Muscle of leg (tissue), 11 donors: Measurements from ENCODE around the gene OLFM2. TPM values are rescaled to one million over a fixed set of nuclear protein-coding genes. Genes with fewer than 3 reads are reported as not detected.
A peak's percentile ranks its signal among the peaks of the same experiment; 100 is the strongest.
"Not testable (repeated sequence)": the region's sequence is repeated elsewhere in the genome, so short reads cannot be mapped to it uniquely, and the experiment has no call there.

Source experiments
- DNase-seq: peaks from one replicate; pipeline ENCODE4 v3.0.0; 2013
- H3K27ac ChIP-seq: one replicate; pipeline ENCODE4 v1.5.1; 2013; ENCODE audit warnings: mild to moderate bottlenecking, low read length, control low read depth
- H3K27me3 ChIP-seq: one replicate; pipeline ENCODE4 v1.6.1; 2013; ENCODE audit warnings: low read length; ENCODE audit not compliant: control insufficient read depth, insufficient read depth
- H3K36me3 ChIP-seq: one replicate; pipeline ENCODE4 v1.6.1; 2013; ENCODE audit warnings: low read length; ENCODE audit not compliant: control insufficient read depth, insufficient read depth
- H3K4me1 ChIP-seq: one replicate; pipeline ENCODE4 v1.6.1; 2013; ENCODE audit warnings: low read length; ENCODE audit not compliant: control insufficient read depth, insufficient read depth
- H3K4me3 ChIP-seq: one replicate; pipeline ENCODE4 v1.5.1; 2013; ENCODE audit warnings: low read length, control low read depth
- H3K9me3 ChIP-seq: replicated peaks from 2 replicates; pipeline ENCODE4 v1.6.1; 2013; ENCODE audit warnings: low read depth, low read length; ENCODE audit not compliant: control insufficient read depth
- WGBS: methylation state at CpG from one replicate; pipeline ENCODE4 v1.1.5; 2013; ENCODE audit warnings: missing lambda C conversion rate; ENCODE audit not compliant: insufficient coverage; 5-methylcytosine and 5-hydroxymethylcytosine counted together
- polyA plus RNA-seq, 8 donors: library from polyadenylated mRNA; unstranded; fragments of 120-200 nt; gene quantifications; one replicate each; pipeline versions ENCODE4 v1.2.1 to v1.2.3, GENCODE V29; 2013; ENCODE audit warnings: inconsistent platforms in 1 of 8, low replicate concordance in 1 of 8; ENCODE audit not compliant: insufficient read length in 8 of 8, insufficient read depth in 1 of 8
- total RNA-seq: library from RNA; stranded (reverse); fragments of 120-200 nt; gene quantifications from one replicate; pipeline ENCODE4 v1.2.4, GENCODE V29; 2013

The OLFM2 gene
- total and polyA plus RNA-seq, 9 donors: 13.1 to 52.0 (median 31.0) TPM

- no peaks in the 10 kb centered on the region for H3K27me3 ChIP-seq
- H3K4me3 ChIP-seq: no peak overlapping the region
- no peak for DNase-seq
- H3K9me3 ChIP-seq: no peaks in the 10 kb centered on the region
- peaks cover 51% of the 10 kb centered on the region for H3K36me3 ChIP-seq
- no peak overlapping the region for H3K27ac ChIP-seq
- 54% methylated on average over 8 of the region's 19 CpGs for WGBS
- peaks cover 13% of the 10 kb centered on the region for H3K4me1 ChIP-seq
Measured at GRCh38 chr19:9850235-9850959, 85.9 kb downstream of the OLFM2 start.

GRCh38 chr19:9849791-9850190 lies 86.5 kb downstream of the OLFM2 start:
- H3K27ac ChIP-seq: no peak overlapping the region
- H3K9me3 ChIP-seq: no peaks in the 10 kb centered on the region
- WGBS: 72% methylated on average over 5 of the region's 7 CpGs
- H3K36me3 ChIP-seq: peaks cover 55% of the 10 kb centered on the region
- no peaks in the 10 kb centered on the region for H3K27me3 ChIP-seq
- H3K4me1 ChIP-seq: peaks cover 13% of the 10 kb centered on the region
- no peak for DNase-seq
- H3K4me3 ChIP-seq: no peak overlapping the region

GRCh38 chr19:9848762-9849161 lies 87.6 kb downstream of the OLFM2 start:
- peaks cover 63% of the 10 kb centered on the region for H3K36me3 ChIP-seq
- WGBS: 67% methylated on average over 13 of the region's 23 CpGs
- no peak overlapping the region for H3K4me3 ChIP-seq
- H3K4me1 ChIP-seq: peaks cover 13% of the 10 kb centered on the region
- DNase-seq: no peak
- H3K27me3 ChIP-seq: no peaks in the 10 kb centered on the region
- H3K27ac ChIP-seq: no peak overlapping the region
- H3K9me3 ChIP-seq: no peaks in the 10 kb centered on the region

- H3K36me3 ChIP-seq: peaks cover 69% of the 10 kb centered on the region
- H3K9me3 ChIP-seq: peaks cover 2% of the 10 kb centered on the region
- H3K27me3 ChIP-seq: no peaks in the 10 kb centered on the region
- H3K4me1 ChIP-seq: peaks cover 13% of the 10 kb centered on the region
- no peak overlapping the region for H3K4me3 ChIP-seq
- DNase-seq: no peak
- H3K27ac ChIP-seq: no peak overlapping the region
- 52% methylated on average over 4 of the region's 4 CpGs for WGBS
Measured at GRCh38 chr19:9848060-9848459, 88.3 kb downstream of the OLFM2 start.

- WGBS: 37% methylated on average over 9 of the region's 13 CpGs
- Histone ChIP-seq H3K27me3 (no peaks in the 10 kb centered on the region), H3K4me3 (no peak overlapping the region), H3K4me1 (peaks cover 13% of the 10 kb centered on the region), H3K27ac (no peak overlapping the region), H3K9me3 (peaks cover 2% of the 10 kb centered on the region), H3K36me3 (peaks cover 74% of the 10 kb centered on the region)
- peak; percentile 39 for DNase-seq
Measured at GRCh38 chr19:9847087-9847671, 89.1 kb downstream of the OLFM2 start.

GRCh38 chr19:9843626-9844273 lies 92.6 kb downstream of the OLFM2 start:
- not testable (repeated sequence) for H3K9me3 ChIP-seq, H3K27me3 ChIP-seq, H3K4me1 ChIP-seq, DNase-seq, H3K27ac ChIP-seq, H3K4me3 ChIP-seq
- peaks cover 87% of the 10 kb centered on the region for H3K36me3 ChIP-seq
- 92% methylated on average over 10 of the region's 12 CpGs for WGBS

- no peaks in the 10 kb centered on the region for H3K27me3 ChIP-seq
- 92% methylated on average over 3 of the region's 9 CpGs for WGBS
Measured at GRCh38 chr19:9842834-9843625, 93.3 kb downstream of the OLFM2 start.

GRCh38 chr19:9839415-9839814 lies 96.9 kb downstream of the OLFM2 start:
- Histone ChIP-seq H3K36me3 (peaks cover 70% of the 10 kb centered on the region), H3K27me3 (no peaks in the 10 kb centered on the region), H3K27ac (no peak overlapping the region), H3K9me3 (peaks cover 2% of the 10 kb centered on the region), H3K4me1 (peaks cover 13% of the 10 kb centered on the region), H3K4me3 (no peak overlapping the region)
- DNase-seq: no peak
- 60% methylated on average over 1 of the region's 1 CpG for WGBS

More at GRCh38 chr19:9842834-9843625, 93.3 kb downstream of the OLFM2 start:
- H3K36me3 ChIP-seq: peaks cover 87% of the 10 kb centered on the region
- no peak overlapping the region for H3K4me3 ChIP-seq
- peaks cover 3% of the 10 kb centered on the region for H3K4me1 ChIP-seq
- no peak for DNase-seq
- H3K9me3 ChIP-seq: peaks cover 2% of the 10 kb centered on the region
- no peak overlapping the region for H3K27ac ChIP-seq

- Histone ChIP-seq H3K9me3 (peaks cover under 1% of the 10 kb centered on the region), H3K27ac (no peak overlapping the region), H3K4me1 (peaks cover 13% of the 10 kb centered on the region), H3K4me3 (no peak overlapping the region), H3K36me3 (peaks cover 60% of the 10 kb centered on the region), H3K27me3 (no peaks in the 10 kb centered on the region)
- WGBS: 89% methylated on average over 7 of the region's 15 CpGs
- DNase-seq: no peak
Measured at GRCh38 chr19:9838324-9838723, 98.0 kb downstream of the OLFM2 start.

GRCh38 chr19:9836021-9836420 lies 100.3 kb downstream of the OLFM2 start:
- peak overlapping the region; percentile 88 for H3K4me3 ChIP-seq
- H3K27ac ChIP-seq: no peak overlapping the region
- H3K36me3 ChIP-seq: peaks cover 39% of the 10 kb centered on the region
- DNase-seq: peak; percentile 43
- H3K4me1 ChIP-seq: peaks cover 13% of the 10 kb centered on the region
- no peaks in the 10 kb centered on the region for H3K9me3 ChIP-seq
- 7% methylated on average over 2 of the region's 5 CpGs for WGBS
- no peaks in the 10 kb centered on the region for H3K27me3 ChIP-seq
